IMR-90 (cell line): Measurements from ENCODE around the gene NEDD4L.

Experiments used
- CTCF ChIP-seq: conservative IDR thresholded peaks from 2 replicates; pipeline ENCODE4 v1.5.1; 2012; ENCODE audit warnings: mild to moderate bottlenecking, low read depth, low read length, improper control_type of control experiment
- MAFK ChIP-seq: IDR thresholded peaks from 2 replicates; pipeline ENCODE4 v1.6.1; 2012; ENCODE audit warnings: low read depth, low read length, improper control_type of control experiment
- TF ChIP-seq, protein P1 (sequence below): fragments of 150-350 bp; IDR thresholded peaks from 2 replicates; pipeline ENCODE4 v1.6.1; 2016; ENCODE audit warnings: low read depth, mild to moderate bottlenecking, low read length, moderate library complexity, borderline replicate concordance

- TF ChIP-seq CTCF (no peak), MAFK (no peak)
- TF ChIP-seq, protein P1, sequence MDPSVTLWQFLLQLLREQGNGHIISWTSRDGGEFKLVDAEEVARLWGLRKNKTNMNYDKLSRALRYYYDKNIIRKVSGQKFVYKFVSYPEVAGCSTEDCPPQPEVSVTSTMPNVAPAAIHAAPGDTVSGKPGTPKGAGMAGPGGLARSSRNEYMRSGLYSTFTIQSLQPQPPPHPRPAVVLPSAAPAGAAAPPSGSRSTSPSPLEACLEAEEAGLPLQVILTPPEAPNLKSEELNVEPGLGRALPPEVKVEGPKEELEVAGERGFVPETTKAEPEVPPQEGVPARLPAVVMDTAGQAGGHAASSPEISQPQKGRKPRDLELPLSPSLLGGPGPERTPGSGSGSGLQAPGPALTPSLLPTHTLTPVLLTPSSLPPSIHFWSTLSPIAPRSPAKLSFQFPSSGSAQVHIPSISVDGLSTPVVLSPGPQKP, result no peak
Measured at GRCh38 chr18:58319719-58320118, 275.7 kb downstream of the NEDD4L start.
